ENCODE measurements around the gene HOXB3. TPM values are rescaled to one million over a fixed set of nuclear protein-coding genes. Genes with fewer than 3 reads are reported as not detected.
A peak's percentile ranks its signal among the peaks of the same experiment; 100 is the strongest.

The HOXB3 gene
- total RNA-seq, 6 donors from 2014 or later: 2.9 to 12.6 (median 7.9) TPM

- 7% methylated on average over 9 to 10 of the region's 19 CpGs for WGBS, 2 donors
- TF ChIP-seq POLR2AphosphoS5 (IDR thresholded peaks at IDR 0.05): no peak
- TF ChIP-seq CTCF (IDR thresholded peaks at IDR 0.05): no peak
- no peak for TF ChIP-seq EP300 (IDR thresholded peaks at IDR 0.05)
- TF ChIP-seq POLR2A (IDR thresholded peaks at IDR 0.05): no peak
- Histone ChIP-seq H3K9me3 (no peaks in the 10 kb centered on the region), H3K4me1 (peaks cover 17 to 29% (median 18%) of the 10 kb centered on the region in 4 donors), H3K27ac (peak overlapping the region; percentile 80 to 94 (median 86)), H3K36me3 (no peaks in the 10 kb centered on the region), H3K27me3 (peaks cover 0 to 71% (median 36%) of the 10 kb centered on the region in 4 donors), H3K4me3 (peak overlapping the region; percentile 3 to 57 (median 52))
- DNase-seq (no peak), ATAC-seq (ENCODE audit: low FRiP score in 2 of 2) (no peak)
Measured at GRCh38 chr17:48577330-48577945, 12.6 kb downstream of the HOXB3 start.

GRCh38 chr17:48576479-48577309 lies 13.3 kb downstream of the HOXB3 start:
- ATAC-seq (ENCODE audit: low FRiP score in 2 of 2) (no peak), DNase-seq (peak in 1 of 2 donors; percentile 81)
- peak overlapping the region; percentile 80 to 94 (median 86) for H3K27ac ChIP-seq
- no peaks in the 10 kb centered on the region for H3K9me3 ChIP-seq
- TF ChIP-seq EP300 (IDR thresholded peaks at IDR 0.05) (no peak), POLR2A (IDR thresholded peaks at IDR 0.05) (no peak), CTCF (IDR thresholded peaks at IDR 0.05) (no peak), POLR2AphosphoS5 (IDR thresholded peaks at IDR 0.05) (no peak)
- WGBS, 2 donors: 17 to 20% methylated on average over 32 to 33 of the region's 43 CpGs
- H3K4me1 ChIP-seq: peaks cover 10 to 22% (median 11%) of the 10 kb centered on the region in 4 donors
- H3K4me3 ChIP-seq: peak overlapping the region; percentile 3 to 57 (median 52)
- H3K36me3 ChIP-seq: no peaks in the 10 kb centered on the region
- H3K27me3 ChIP-seq: peaks cover 0 to 64% (median 31%) of the 10 kb centered on the region in 4 donors

- Histone ChIP-seq H3K4me1 (peaks cover 9 to 16% (median 11%) of the 10 kb centered on the region in 4 donors), H3K27me3 (peaks cover 0 to 56% (median 26%) of the 10 kb centered on the region in 4 donors), H3K9me3 (no peaks in the 10 kb centered on the region), H3K36me3 (no peaks in the 10 kb centered on the region), H3K27ac (peak overlapping the region; percentile 80 to 94 (median 86)), H3K4me3 (peak overlapping the region in 2 of 4 donors; percentile 53 to 57)
- 33 to 35% methylated on average over 21 to 22 of the region's 22 CpGs for WGBS, 2 donors
- peak in 1 of 2 donors; percentile 72 for DNase-seq
- ATAC-seq (ENCODE audit: low FRiP score in 2 of 2): peak in 1 of 2 donors; percentile 36
- TF ChIP-seq POLR2A (IDR thresholded peaks at IDR 0.05): no peak
- no peak for TF ChIP-seq POLR2AphosphoS5 (IDR thresholded peaks at IDR 0.05)
- TF ChIP-seq EP300 (IDR thresholded peaks at IDR 0.05): no peak
- TF ChIP-seq CTCF (IDR thresholded peaks at IDR 0.05): no peak
Measured at GRCh38 chr17:48575673-48576478, 14.2 kb downstream of the HOXB3 start.

GRCh38 chr17:48575066-48575582 lies 14.9 kb downstream of the HOXB3 start:
- ATAC-seq (ENCODE audit: low FRiP score in 2 of 2) (no peak), DNase-seq (no peak)
- TF ChIP-seq CTCF (IDR thresholded peaks at IDR 0.05): no peak
- Histone ChIP-seq H3K27me3 (peaks cover 0 to 49% (median 24%) of the 10 kb centered on the region in 4 donors), H3K9me3 (no peaks in the 10 kb centered on the region), H3K27ac (peak overlapping the region; percentile 63 to 87 (median 79)), H3K4me1 (peaks cover 9 to 16% (median 11%) of the 10 kb centered on the region in 4 donors), H3K36me3 (no peaks in the 10 kb centered on the region), H3K4me3 (peak overlapping the region in 2 of 4 donors; percentile 20 to 57)
- WGBS, 2 donors: 51 to 52% methylated on average over 7 of the region's 7 CpGs

All from upper lobe of left lung (tissue), 6 donors.